ENCODE measurements around the gene AMH. TPM values are rescaled to one million over a fixed set of nuclear protein-coding genes. Genes with fewer than 3 reads are reported as not detected.
A peak's percentile ranks its signal among the peaks of the same experiment; 100 is the strongest.

The AMH gene
- total RNA-seq, 1 donor = under 0.01 TPM

DNA sequence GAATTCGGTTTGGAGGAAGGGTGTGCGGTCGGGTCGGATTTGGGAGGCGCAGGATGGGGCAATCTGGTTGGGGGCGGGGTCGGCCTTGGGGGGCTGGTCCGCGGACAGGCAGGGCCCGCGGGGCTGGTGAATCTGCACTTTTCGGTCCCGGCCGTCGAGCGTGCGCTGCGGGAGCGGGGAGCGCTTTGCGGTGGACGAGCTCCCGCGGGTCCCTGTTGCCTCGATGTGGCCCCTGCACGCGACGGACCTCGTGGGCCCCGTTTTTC is 21.0 kb downstream of the AMH start:
- H3K79me2 ChIP-seq (ENCODE audit: insufficient read depth, low read length) = peaks cover 56% of the 10 kb centered on the region
- peak overlapping the region; percentile 98 for H3K4me3 ChIP-seq (ENCODE audit: insufficient read depth, low read length)
- no peaks in the 10 kb centered on the region for H3K27me3 ChIP-seq (ENCODE audit: insufficient read depth, low read length)
- DNase-seq (ENCODE audit: insufficient read length, low spot score, missing footprints) = peak; percentile 94
- H4K20me1 ChIP-seq (ENCODE audit: insufficient read depth, low read length) = peaks cover 46% of the 10 kb centered on the region
- no peaks in the 10 kb centered on the region for H3K9me3 ChIP-seq (ENCODE audit: low read depth, low read length)
- H3K4me1 ChIP-seq (ENCODE audit: insufficient read depth, low read length) = peaks cover 32% of the 10 kb centered on the region
- H3K27ac ChIP-seq (ENCODE audit: low read depth, low read length) = peak overlapping the region; percentile 92
- peak overlapping the region; percentile 63 for H3K4me2 ChIP-seq (ENCODE audit: insufficient read depth, low read length)
- TF ChIP-seq, protein P1, sequence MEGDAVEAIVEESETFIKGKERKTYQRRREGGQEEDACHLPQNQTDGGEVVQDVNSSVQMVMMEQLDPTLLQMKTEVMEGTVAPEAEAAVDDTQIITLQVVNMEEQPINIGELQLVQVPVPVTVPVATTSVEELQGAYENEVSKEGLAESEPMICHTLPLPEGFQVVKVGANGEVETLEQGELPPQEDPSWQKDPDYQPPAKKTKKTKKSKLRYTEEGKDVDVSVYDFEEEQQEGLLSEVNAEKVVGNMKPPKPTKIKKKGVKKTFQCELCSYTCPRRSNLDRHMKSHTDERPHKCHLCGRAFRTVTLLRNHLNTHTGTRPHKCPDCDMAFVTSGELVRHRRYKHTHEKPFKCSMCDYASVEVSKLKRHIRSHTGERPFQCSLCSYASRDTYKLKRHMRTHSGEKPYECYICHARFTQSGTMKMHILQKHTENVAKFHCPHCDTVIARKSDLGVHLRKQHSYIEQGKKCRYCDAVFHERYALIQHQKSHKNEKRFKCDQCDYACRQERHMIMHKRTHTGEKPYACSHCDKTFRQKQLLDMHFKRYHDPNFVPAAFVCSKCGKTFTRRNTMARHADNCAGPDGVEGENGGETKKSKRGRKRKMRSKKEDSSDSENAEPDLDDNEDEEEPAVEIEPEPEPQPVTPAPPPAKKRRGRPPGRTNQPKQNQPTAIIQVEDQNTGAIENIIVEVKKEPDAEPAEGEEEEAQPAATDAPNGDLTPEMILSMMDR (IDR thresholded peaks at IDR 0.05; ENCODE audit: extremely low read depth, low read depth, low read length) = no peak
- H2AFZ ChIP-seq (ENCODE audit: low read length) = no peak overlapping the region
- peaks cover 27% of the 10 kb centered on the region for H3K36me3 ChIP-seq (ENCODE audit: insufficient read depth, low read length)

DNA sequence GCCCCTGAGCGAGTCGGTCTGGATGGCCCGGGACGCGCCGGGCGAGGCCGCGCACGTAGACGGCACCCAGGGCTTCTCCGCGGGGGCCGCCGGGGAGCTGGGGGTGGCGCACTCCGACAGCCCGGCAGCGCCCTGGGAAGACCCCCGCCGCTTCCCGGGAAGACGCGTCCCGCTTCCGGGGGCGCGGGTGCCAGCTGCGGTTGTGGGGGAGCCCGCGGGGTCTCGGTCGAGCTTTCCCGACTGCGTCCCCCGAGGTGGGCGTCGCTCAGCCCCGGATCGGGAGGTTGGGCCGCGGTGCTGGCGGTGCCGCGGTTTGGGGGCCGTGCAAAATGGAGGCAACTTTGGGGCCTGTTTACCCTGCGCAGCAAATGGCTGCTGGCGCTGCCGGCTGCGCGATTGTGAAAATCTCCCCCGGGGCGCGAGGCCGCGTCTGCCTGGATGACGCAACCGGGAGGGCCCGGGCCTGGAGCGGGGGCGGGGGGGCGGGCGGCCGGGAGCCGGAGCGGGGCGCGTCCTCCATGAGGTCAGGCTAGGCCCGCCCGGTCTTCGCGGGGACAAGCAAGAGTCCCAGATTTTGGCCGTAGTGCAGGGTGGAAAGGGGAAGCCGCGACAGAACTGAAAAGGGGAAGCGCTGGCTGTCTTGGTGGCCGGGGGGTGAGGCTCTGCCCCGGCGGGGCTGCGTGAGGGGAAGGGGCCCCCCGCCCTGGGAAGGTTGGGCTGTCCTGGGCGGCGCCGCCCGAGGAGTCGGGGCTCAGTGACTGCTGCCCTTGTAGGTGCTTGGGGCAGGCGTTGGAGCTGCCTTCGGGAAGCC is 21.5 kb downstream of the AMH start:
- DNase-seq (ENCODE audit: insufficient read length, low spot score, missing footprints) = peak; percentile 100
- peaks cover 32% of the 10 kb centered on the region for H3K4me1 ChIP-seq (ENCODE audit: insufficient read depth, low read length)
- H2AFZ ChIP-seq (ENCODE audit: low read length) = no peak overlapping the region
- no peaks in the 10 kb centered on the region for H3K9me3 ChIP-seq (ENCODE audit: low read depth, low read length)
- TF ChIP-seq, protein P1 (IDR thresholded peaks at IDR 0.05; ENCODE audit: extremely low read depth, low read depth, low read length) = no peak
- H3K27me3 ChIP-seq (ENCODE audit: insufficient read depth, low read length) = no peaks in the 10 kb centered on the region
- H4K20me1 ChIP-seq (ENCODE audit: insufficient read depth, low read length) = peaks cover 52% of the 10 kb centered on the region
- peak overlapping the region; percentile 92 for H3K27ac ChIP-seq (ENCODE audit: low read depth, low read length)
- peaks cover 31% of the 10 kb centered on the region for H3K36me3 ChIP-seq (ENCODE audit: insufficient read depth, low read length)
- peaks cover 62% of the 10 kb centered on the region for H3K79me2 ChIP-seq (ENCODE audit: insufficient read depth, low read length)
- H3K4me3 ChIP-seq (ENCODE audit: insufficient read depth, low read length) = peak overlapping the region; percentile 98
- peak overlapping the region; percentile 91 for H3K4me2 ChIP-seq (ENCODE audit: insufficient read depth, low read length)

DNA sequence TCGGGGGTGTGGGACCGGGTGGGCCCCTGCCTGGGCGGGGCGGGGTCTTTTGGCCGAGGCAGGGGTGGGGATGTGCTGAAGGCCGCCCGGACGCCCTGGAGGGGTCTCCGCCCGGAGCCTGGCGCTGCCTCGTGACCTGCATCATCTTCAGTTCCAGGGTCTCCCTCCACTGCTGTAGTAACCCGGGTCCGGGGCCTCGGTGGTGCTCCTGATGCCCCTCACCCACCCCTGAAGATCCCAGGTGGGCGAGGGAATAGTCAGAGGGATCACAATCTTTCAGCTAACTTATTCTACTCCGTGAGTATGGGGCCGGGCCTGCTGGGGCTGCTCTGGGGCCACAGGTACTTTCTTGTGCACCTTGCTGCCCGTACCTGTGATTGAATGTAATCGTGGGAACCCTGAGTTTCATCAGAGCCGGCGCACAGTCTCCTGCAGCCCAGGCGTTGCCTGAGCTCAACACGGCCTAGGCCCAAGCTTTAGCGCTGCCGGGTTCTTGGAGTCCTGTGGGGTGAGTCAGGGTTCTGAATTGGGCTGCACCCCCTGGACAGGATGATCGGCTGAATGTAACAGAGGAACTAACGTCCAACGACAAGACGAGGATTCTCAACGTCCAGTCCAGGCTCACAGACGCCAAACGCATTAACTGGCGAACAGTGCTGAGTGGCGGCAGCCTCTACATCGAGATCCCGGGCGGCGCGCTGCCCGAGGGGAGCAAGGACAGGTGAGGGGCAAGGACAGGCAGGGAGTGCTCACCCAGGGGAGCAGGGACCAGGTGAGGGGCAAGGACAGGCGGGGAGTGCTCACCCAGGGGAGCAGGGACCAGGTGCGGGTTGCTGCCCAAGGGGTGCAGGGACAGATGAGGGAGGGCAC is 22.3 kb downstream of the AMH start:
- TF ChIP-seq, protein P1 (IDR thresholded peaks at IDR 0.05; ENCODE audit: extremely low read depth, low read depth, low read length) = no peak
- Histone ChIP-seq H2AFZ (ENCODE audit: low read length) (no peak overlapping the region), H3K4me3 (ENCODE audit: insufficient read depth, low read length) (peak overlapping the region; percentile 98), H3K79me2 (ENCODE audit: insufficient read depth, low read length) (peaks cover 69% of the 10 kb centered on the region), H4K20me1 (ENCODE audit: insufficient read depth, low read length) (peaks cover 52% of the 10 kb centered on the region), H3K4me1 (ENCODE audit: insufficient read depth, low read length) (peaks cover 30% of the 10 kb centered on the region), H3K36me3 (ENCODE audit: insufficient read depth, low read length) (peaks cover 31% of the 10 kb centered on the region), H3K27ac (ENCODE audit: low read depth, low read length) (peak overlapping the region; percentile 75), H3K9me3 (ENCODE audit: low read depth, low read length) (no peaks in the 10 kb centered on the region), H3K4me2 (ENCODE audit: insufficient read depth, low read length) (peak overlapping the region; percentile 91), H3K27me3 (ENCODE audit: insufficient read depth, low read length) (no peaks in the 10 kb centered on the region)
- DNase-seq (ENCODE audit: insufficient read length, low spot score, missing footprints) = peak; percentile 99
